ENCODE data around the gene EHD2. TPM values are rescaled to one million over a fixed set of nuclear protein-coding genes. Genes with fewer than 3 reads are reported as not detected.
"Not testable (repeated sequence)": the region's sequence is repeated elsewhere in the genome, so short reads cannot be mapped to it uniquely, and the experiment has no call there.

Gene EHD2
- total and polyA plus RNA-seq, 3 experiments from 2014 or later = 0.07 TPM; not detected in 2

- H3K9me3 Mint-ChIP-seq = peaks cover 4 to 7% (median 6%) of the 10 kb centered on the region in 5 donors
- H3K36me3 Mint-ChIP-seq = peaks cover 0 to 15% (median 0%) of the 10 kb centered on the region in 3 donors
- Histone ChIP-seq H3K27me3 (ENCODE audit: insufficient read depth, low read length, poor library complexity, severe bottlenecking) (peaks cover 8% of the 10 kb centered on the region), H3K4me1 (ENCODE audit: insufficient read depth, low read length) (no peaks in the 10 kb centered on the region), H3K36me3 (ENCODE audit: insufficient read depth, low read length) (no peaks in the 10 kb centered on the region), H3K4me3 (ENCODE audit: low read length) (no peak overlapping the region), H3K27ac (ENCODE audit: low read depth, low read length) (no peak overlapping the region), H3K9me3 (ENCODE audit: low read length) (no peaks in the 10 kb centered on the region)
- ChIA-PET CTCF (interaction anchor here (0.8 to 2.1 kb wide), 6 partner anchors 14 to 281 kb away, joined by 3 to 8 read pairs (median 5); no protein-coding TSS in a partner anchor), POLR2A (no interaction called here)
- no peak overlapping the region for H3K4me3 Mint-ChIP-seq
- DNase-seq = no peak
- H3K27ac Mint-ChIP-seq = no peak overlapping the region
- peaks cover 2 to 8% (median 7%) of the 10 kb centered on the region in 3 donors for H3K4me1 Mint-ChIP-seq
- H3K27me3 Mint-ChIP-seq = peaks cover 26 to 48% of the 10 kb centered on the region in 2 donors
Measured at GRCh38 chr19:47711652-47712242, 1.5 kb upstream of the EHD2 start.

DNA sequence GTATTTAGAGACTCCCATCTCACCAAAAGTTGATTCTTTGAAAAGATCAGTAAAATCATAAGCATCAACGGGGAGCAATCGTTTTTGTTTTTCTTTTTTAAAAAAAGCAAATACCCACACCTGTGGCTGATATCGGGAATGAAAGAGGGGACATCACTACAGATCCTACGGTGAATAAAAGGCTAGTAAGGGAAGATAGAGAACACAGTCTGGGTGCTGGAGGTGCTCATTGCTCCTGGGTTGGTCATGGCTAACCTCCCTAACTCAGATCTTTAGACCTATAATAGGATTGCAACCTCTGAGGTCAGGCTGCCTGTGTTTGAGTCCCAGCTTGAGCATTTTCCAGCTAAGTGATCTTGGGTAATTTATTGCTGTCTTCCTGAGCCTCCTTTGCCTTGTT is 1.1 kb downstream of the EHD2 start:
- POLR2A ChIA-PET = no interaction called here
- Histone ChIP-seq H3K9me3 (ENCODE audit: low read length) (no peaks in the 10 kb centered on the region), H3K27ac (ENCODE audit: low read depth, low read length) (peak overlapping the region; percentile 70), H3K27me3 (ENCODE audit: insufficient read depth, low read length, poor library complexity, severe bottlenecking) (peaks cover 8% of the 10 kb centered on the region), H3K4me1 (ENCODE audit: insufficient read depth, low read length) (no peaks in the 10 kb centered on the region), H3K36me3 (ENCODE audit: insufficient read depth, low read length) (no peaks in the 10 kb centered on the region), H3K4me3 (ENCODE audit: low read length) (no peak overlapping the region)
- no peak overlapping the region for H3K4me3 Mint-ChIP-seq
- peaks cover 0 to 15% (median 0%) of the 10 kb centered on the region in 3 donors for H3K36me3 Mint-ChIP-seq
- no peak overlapping the region for H3K27ac Mint-ChIP-seq
- H3K4me1 Mint-ChIP-seq = peaks cover 0 to 4% (median 0%) of the 10 kb centered on the region in 3 donors
- peaks cover 4 to 7% (median 6%) of the 10 kb centered on the region in 5 donors for H3K9me3 Mint-ChIP-seq
- no peak for DNase-seq
- CTCF ChIA-PET = interaction anchor here (1.1 kb wide), 1 partner anchor 282 kb away, joined by 3 read pairs; no protein-coding TSS in a partner anchor
- H3K27me3 Mint-ChIP-seq = peaks cover 24 to 49% of the 10 kb centered on the region in 2 donors

GRCh38 chr19:47714855-47715254 is 1.6 kb downstream of the EHD2 start:
- H3K9me3 ChIP-seq (ENCODE audit: low read length); DNase-seq; H3K4me3 ChIP-seq (ENCODE audit: low read length); H3K9me3 Mint-ChIP-seq; POLR2A ChIA-PET; H3K4me1 ChIP-seq (ENCODE audit: insufficient read depth, low read length); H3K4me1 Mint-ChIP-seq; H3K36me3 ChIP-seq (ENCODE audit: insufficient read depth, low read length); H3K27me3 ChIP-seq (ENCODE audit: insufficient read depth, low read length, poor library complexity, severe bottlenecking); H3K4me3 Mint-ChIP-seq; H3K27ac ChIP-seq (ENCODE audit: low read depth, low read length); H3K27ac Mint-ChIP-seq: not testable (repeated sequence)
- CTCF ChIA-PET = interaction anchor here (1.1 to 1.5 kb wide), 2 partner anchors 8 to 74 kb away, joined by 3 to 5 read pairs; no protein-coding TSS in a partner anchor
- Mint-ChIP-seq H3K36me3 (peaks cover 0 to 15% (median 0%) of the 10 kb centered on the region in 3 donors), H3K27me3 (peaks cover 25 to 51% of the 10 kb centered on the region in 2 donors)

- H3K36me3 ChIP-seq (ENCODE audit: insufficient read depth, low read length) = no peaks in the 10 kb centered on the region
- ChIA-PET POLR2A (no interaction called here), CTCF (interaction anchor here (1.5 kb wide), 1 partner anchor 10 kb away, joined by 5 read pairs; no protein-coding TSS in a partner anchor)
- Mint-ChIP-seq H3K27ac (no peak overlapping the region), H3K9me3 (peaks cover 4 to 7% (median 6%) of the 10 kb centered on the region in 5 donors), H3K36me3 (peaks cover 0 to 20% (median 0%) of the 10 kb centered on the region in 3 donors), H3K4me3 (no peak overlapping the region), H3K4me1 (peaks cover 0 to 4% (median 0%) of the 10 kb centered on the region in 3 donors), H3K27me3 (peaks cover 29 to 58% of the 10 kb centered on the region in 2 donors)
- H3K27ac ChIP-seq (ENCODE audit: low read depth, low read length) = no peak overlapping the region
- H3K9me3 ChIP-seq (ENCODE audit: low read length) = no peaks in the 10 kb centered on the region
- DNase-seq = no peak
- peaks cover 8% of the 10 kb centered on the region for H3K27me3 ChIP-seq (ENCODE audit: insufficient read depth, low read length, poor library complexity, severe bottlenecking)
- H3K4me1 ChIP-seq (ENCODE audit: insufficient read depth, low read length) = no peaks in the 10 kb centered on the region
- H3K4me3 ChIP-seq (ENCODE audit: low read length) = no peak overlapping the region
Measured at GRCh38 chr19:47716270-47716937, 3.2 kb downstream of the EHD2 start.

DNA sequence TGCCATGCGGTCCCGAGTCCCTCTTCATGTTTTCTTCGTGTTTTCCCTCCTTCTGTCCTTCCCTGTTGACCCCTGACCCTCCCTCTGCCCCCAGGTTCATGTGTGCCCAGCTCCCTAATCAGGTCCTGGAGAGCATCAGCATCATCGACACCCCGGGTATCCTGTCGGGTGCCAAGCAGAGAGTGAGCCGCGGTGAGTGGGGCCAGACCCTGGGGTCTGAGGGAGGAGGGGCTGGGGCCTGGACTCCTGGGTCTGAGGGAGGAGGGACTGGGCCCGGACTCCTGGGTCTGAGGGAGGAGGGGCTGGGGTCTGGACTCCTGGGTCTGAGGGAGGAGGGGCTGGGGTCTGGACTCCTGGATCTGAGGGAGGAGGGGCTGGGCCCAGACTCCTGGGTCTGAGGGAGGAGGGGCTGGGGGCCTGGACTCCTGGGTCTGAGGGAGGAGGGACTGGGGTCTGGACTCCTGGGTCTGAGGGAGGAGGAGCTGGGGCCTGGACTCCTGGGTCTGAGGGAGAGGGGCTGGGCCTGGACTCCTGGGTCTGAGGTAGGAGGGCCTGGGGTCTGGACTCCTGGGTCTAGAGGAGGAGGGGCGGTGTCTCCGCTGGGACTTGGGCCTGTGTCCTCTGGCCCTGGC is 5.3 kb downstream of the EHD2 start:
- Mint-ChIP-seq H3K36me3 (peaks cover 0 to 14% (median 0%) of the 10 kb centered on the region in 3 donors), H3K27me3 (peaks cover 20 to 50% of the 10 kb centered on the region in 2 donors)
- DNase-seq; CTCF ChIA-PET; H3K9me3 Mint-ChIP-seq; H3K4me3 Mint-ChIP-seq; H3K36me3 ChIP-seq (ENCODE audit: insufficient read depth, low read length); H3K27ac ChIP-seq (ENCODE audit: low read depth, low read length); H3K4me1 Mint-ChIP-seq; H3K27me3 ChIP-seq (ENCODE audit: insufficient read depth, low read length, poor library complexity, severe bottlenecking); H3K4me1 ChIP-seq (ENCODE audit: insufficient read depth, low read length); POLR2A ChIA-PET; H3K4me3 ChIP-seq (ENCODE audit: low read length); H3K27ac Mint-ChIP-seq; H3K9me3 ChIP-seq (ENCODE audit: low read length): not testable (repeated sequence)

DNA sequence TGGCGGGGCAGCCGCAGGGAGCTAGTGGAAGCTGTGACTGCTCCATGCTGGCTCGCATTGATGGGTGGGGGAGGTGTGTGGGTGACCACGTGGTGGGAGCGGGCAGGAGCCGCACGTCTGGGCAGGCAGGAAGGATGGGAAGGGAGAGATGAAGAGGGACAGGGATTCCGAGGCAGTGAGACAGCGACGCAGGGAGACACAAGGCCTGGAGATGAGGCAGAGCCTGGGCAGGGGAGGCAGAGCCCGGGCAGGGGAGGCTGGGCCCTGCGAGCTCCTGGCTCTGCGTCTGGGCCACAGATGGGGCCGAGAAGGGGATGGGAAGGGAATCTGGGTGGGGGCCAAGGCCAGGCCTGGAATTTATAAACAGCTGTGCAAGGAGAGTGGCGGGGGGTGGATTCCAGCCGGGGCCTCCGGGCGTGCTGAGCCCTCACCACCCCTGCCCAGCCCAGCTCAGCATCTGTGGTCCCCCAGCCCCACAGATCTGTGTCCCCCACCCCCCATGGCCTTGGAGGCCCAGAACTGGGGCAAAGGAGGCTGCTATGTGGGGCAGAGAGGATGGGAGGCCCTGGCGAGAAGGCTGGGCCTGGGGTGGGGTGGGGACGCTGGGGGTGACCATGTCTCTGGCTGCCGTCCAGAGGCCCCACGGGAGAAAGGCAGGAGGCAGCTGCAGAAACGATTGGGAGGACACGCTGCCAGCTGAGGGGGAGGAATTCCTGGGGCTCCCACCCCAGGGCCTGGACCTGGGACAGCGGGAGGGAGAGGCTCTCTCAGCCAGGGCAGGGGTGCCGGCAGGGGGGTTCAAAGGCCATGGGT is 6.0 kb downstream of the EHD2 start:
- H3K4me1 ChIP-seq (ENCODE audit: insufficient read depth, low read length) = no peaks in the 10 kb centered on the region
- H3K9me3 ChIP-seq (ENCODE audit: low read length) = no peaks in the 10 kb centered on the region
- no peak overlapping the region for H3K4me3 Mint-ChIP-seq
- H3K27ac Mint-ChIP-seq = no peak overlapping the region
- H3K27me3 ChIP-seq (ENCODE audit: insufficient read depth, low read length, poor library complexity, severe bottlenecking) = peaks cover 4% of the 10 kb centered on the region
- no peaks in the 10 kb centered on the region for H3K36me3 ChIP-seq (ENCODE audit: insufficient read depth, low read length)
- no peak overlapping the region for H3K4me3 ChIP-seq (ENCODE audit: low read length)
- no peak overlapping the region for H3K27ac ChIP-seq (ENCODE audit: low read depth, low read length)
- peaks cover 0 to 9% (median 0%) of the 10 kb centered on the region in 3 donors for H3K36me3 Mint-ChIP-seq
- POLR2A ChIA-PET = no interaction called here
- no peak for DNase-seq
- H3K9me3 Mint-ChIP-seq = peaks cover under 1 to 6% (median 3%) of the 10 kb centered on the region in 5 donors
- CTCF ChIA-PET = no interaction called here
- no peaks in the 10 kb centered on the region for H3K4me1 Mint-ChIP-seq
- peaks cover 18 to 44% of the 10 kb centered on the region in 2 donors for H3K27me3 Mint-ChIP-seq

DNA sequence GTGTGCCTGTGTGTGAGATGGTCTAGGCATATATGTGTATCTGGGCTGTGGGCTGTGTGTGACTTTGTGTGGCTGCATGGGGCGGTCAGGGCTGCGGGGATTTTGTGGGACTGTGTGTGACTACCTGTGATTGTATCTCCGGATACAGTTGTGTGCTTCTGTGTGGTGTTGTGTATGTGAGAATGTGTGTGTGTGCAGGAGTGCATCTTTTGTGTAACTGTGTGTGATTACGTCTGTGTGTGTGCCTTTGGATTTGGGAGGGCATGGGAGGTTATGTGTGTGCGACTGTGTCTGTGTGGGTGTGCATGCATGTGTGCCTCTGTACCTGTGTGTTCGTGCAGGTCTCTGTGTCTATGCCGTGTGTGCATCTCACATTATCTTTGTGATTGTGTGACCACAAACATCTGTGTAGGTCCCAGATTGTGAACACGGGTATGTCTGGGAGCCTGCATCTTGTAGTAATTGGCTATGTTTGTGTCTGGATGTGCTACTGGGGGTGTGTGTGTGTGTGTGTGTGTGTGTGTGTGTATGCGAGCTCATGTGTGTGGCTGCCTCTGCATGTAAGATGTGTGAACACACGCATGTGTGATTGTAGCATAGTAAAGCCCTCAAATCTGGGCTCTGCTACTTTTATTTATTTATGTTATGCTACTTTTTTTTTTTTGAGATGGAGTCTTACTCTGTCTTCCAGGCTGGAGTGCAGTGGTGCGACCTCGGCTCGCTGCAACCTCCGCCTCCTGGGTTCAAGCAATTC is 7.6 kb downstream of the EHD2 start:
- ChIA-PET POLR2A (no interaction called here), CTCF (no interaction called here)
- Mint-ChIP-seq H3K27me3 (peaks cover 19 to 37% of the 10 kb centered on the region in 2 donors), H3K4me1 (no peaks in the 10 kb centered on the region), H3K9me3 (peaks cover 0 to 3% (median 0%) of the 10 kb centered on the region in 5 donors), H3K36me3 (peaks cover 0 to 4% (median 0%) of the 10 kb centered on the region in 3 donors), H3K4me3 (no peak overlapping the region), H3K27ac (no peak overlapping the region)
- Histone ChIP-seq H3K27me3 (ENCODE audit: insufficient read depth, low read length, poor library complexity, severe bottlenecking) (no peaks in the 10 kb centered on the region), H3K4me1 (ENCODE audit: insufficient read depth, low read length) (no peaks in the 10 kb centered on the region), H3K9me3 (ENCODE audit: low read length) (no peaks in the 10 kb centered on the region), H3K4me3 (ENCODE audit: low read length) (no peak overlapping the region), H3K36me3 (ENCODE audit: insufficient read depth, low read length) (no peaks in the 10 kb centered on the region), H3K27ac (ENCODE audit: low read depth, low read length) (no peak overlapping the region)
- no peak for DNase-seq

Data from CD8-positive, alpha-beta memory T cell (primary cell).